GM21619 (cell line): ENCODE data around the gene TBCD.
A peak's percentile ranks its signal among the peaks of the same experiment; 100 is the strongest.

Source experiments
- ATAC-seq: cut with Tn5 transposase; IDR thresholded peaks from one replicate; pipeline ENCODE4 v1.9.1; 2021; ENCODE audit not compliant: unreplicated experiment

The TBCD gene

GRCh38 chr17:82848022-82848592 is 96.2 kb downstream of the TBCD start:
- ATAC-seq: no peak

GRCh38 chr17:82849076-82849945 is 97.4 kb downstream of the TBCD start:
- no peak for ATAC-seq

- ATAC-seq: no peak
Measured at GRCh38 chr17:82851381-82851780, 99.5 kb downstream of the TBCD start.

- no peak for ATAC-seq
Measured at GRCh38 chr17:82854226-82854625, 102.4 kb downstream of the TBCD start.

- ATAC-seq: no peak
Measured at GRCh38 chr17:82856361-82856760, 104.5 kb downstream of the TBCD start.

GRCh38 chr17:82858376-82859126 is 106.7 kb downstream of the TBCD start:
- ATAC-seq: no peak

- ATAC-seq: no peak
Measured at GRCh38 chr17:82859431-82860403, 107.9 kb downstream of the TBCD start.

GRCh38 chr17:82860606-82861392 is 108.9 kb downstream of the TBCD start:
- no peak for ATAC-seq

- no peak for ATAC-seq
Measured at GRCh38 chr17:82861393-82861775, 109.5 kb downstream of the TBCD start.

- ATAC-seq: no peak
Measured at GRCh38 chr17:82862191-82862590, 110.3 kb downstream of the TBCD start.

GRCh38 chr17:82862737-82863382 is 111.0 kb downstream of the TBCD start:
- no peak for ATAC-seq

GRCh38 chr17:82863383-82863940 is 111.6 kb downstream of the TBCD start:
- ATAC-seq: no peak

GRCh38 chr17:82863941-82864712 is 112.3 kb downstream of the TBCD start:
- peak; percentile 80 for ATAC-seq

- ATAC-seq: no peak
Measured at GRCh38 chr17:82864713-82865248, 112.9 kb downstream of the TBCD start.

- no peak for ATAC-seq
Measured at GRCh38 chr17:82865274-82865673, 113.4 kb downstream of the TBCD start.

- ATAC-seq: no peak
Measured at GRCh38 chr17:82865774-82866395, 114.0 kb downstream of the TBCD start.

- ATAC-seq: no peak
Measured at GRCh38 chr17:82866590-82867191, 114.8 kb downstream of the TBCD start.
